HepG2 (cell line): ENCODE data around the gene PLD2. TPM values are rescaled to one million over a fixed set of nuclear protein-coding genes. Genes with fewer than 3 reads are reported as not detected.
A peak's percentile ranks its signal among the peaks of the same experiment; 100 is the strongest.

Source experiments
- ATF7-NPFF ChIP-seq: sonication (generic); formaldehyde crosslinking; IDR thresholded peaks from 2 replicates; pipeline ENCODE4 v1.8.1; 2023; ENCODE audit warnings: mild to moderate bottlenecking, low read depth, missing genetic modification reagents, moderate library complexity
- DPF2 ChIP-seq: sonication (generic); formaldehyde crosslinking; IDR thresholded peaks from 2 replicates; pipeline ENCODE4 v1.4.0; 2020; ENCODE audit warnings: mild to moderate bottlenecking, low read depth, missing genetic modification reagents, borderline replicate concordance
- HNF4A ChIP-seq: sonication (generic); formaldehyde crosslinking; IDR thresholded peaks from 2 replicates; pipeline ENCODE4 v1.4.0; 2020; ENCODE audit warnings: missing genetic modification reagents
- IRF9 ChIP-seq: sonication (generic); formaldehyde crosslinking; IDR thresholded peaks from 2 replicates; pipeline ENCODE4 v1.8.0; 2022; ENCODE audit warnings: missing genetic modification reagents, mild to moderate bottlenecking, borderline replicate concordance
- MAX ChIP-seq: IDR thresholded peaks from 2 replicates; pipeline ENCODE4 v1.6.1; 2012; ENCODE audit warnings: inconsistent platforms
- SPEN ChIP-seq: sonication (generic); formaldehyde crosslinking; IDR thresholded peaks from 2 replicates; pipeline ENCODE4 v1.5.1; 2020; ENCODE audit warnings: low read depth, mild to moderate bottlenecking, missing genetic modification reagents
- XRCC5 ChIP-seq: fragments of 200-400 bp; formaldehyde crosslinking; optimal IDR thresholded peaks from 2 replicates; pipeline ENCODE3; 2017; ENCODE audit warnings: mild to moderate bottlenecking, low read length
- ZBTB20 ChIP-seq: sonication (generic); formaldehyde crosslinking; IDR thresholded peaks from 2 replicates; pipeline ENCODE4 v1.8.1; 2023; ENCODE audit warnings: missing genetic modification reagents, low read depth, mild to moderate bottlenecking, borderline replicate concordance
- ZBTB21 ChIP-seq: sonication (generic); formaldehyde crosslinking; IDR thresholded peaks from 2 replicates; pipeline ENCODE4 v1.4.0; 2020; ENCODE audit warnings: missing genetic modification reagents
- ZFP36L1 ChIP-seq: sonication (generic); formaldehyde crosslinking; IDR thresholded peaks from 2 replicates; pipeline ENCODE4 v1.8.0; 2022; ENCODE audit warnings: mild to moderate bottlenecking, missing genetic modification reagents, moderate library complexity
- ZFP62 ChIP-seq: sonication (generic); formaldehyde crosslinking; IDR thresholded peaks from 2 replicates; pipeline ENCODE4 v1.4.0; 2020; ENCODE audit warnings: missing genetic modification reagents
- ZNF205 ChIP-seq: IDR thresholded peaks from 2 replicates; pipeline ENCODE4 v1.6.1; 2018; ENCODE audit warnings: missing biosample characterization, missing genetic modification reagents
- ZNF225 ChIP-seq: sonication (generic); formaldehyde crosslinking; IDR thresholded peaks from 2 replicates; pipeline ENCODE4 v1.4.0; 2020; ENCODE audit warnings: mild to moderate bottlenecking, missing genetic modification reagents
- ZNF264 ChIP-seq: sonication (generic); formaldehyde crosslinking; IDR thresholded peaks from 2 replicates; pipeline ENCODE4 v1.4.0; 2020; ENCODE audit warnings: missing genetic modification reagents
- ZNF747 ChIP-seq: sonication (generic); formaldehyde crosslinking; IDR thresholded peaks from 2 replicates; pipeline ENCODE4 v1.8.1; 2023; ENCODE audit warnings: missing genetic modification reagents, mild to moderate bottlenecking, borderline replicate concordance
- polyA plus RNA-seq, 8 experiments: library from polyadenylated mRNA; depleted of rRNA in 3 of 8; stranded (reverse) in 7 of 8; unstranded in 1 of 8; fragments of >200 nt; fragmentation: Illumina TruSeq in 4 of 8; extraction: Trizol in 4 of 8; gene quantifications; 2 replicates each; pipeline versions ENCODE4 v1.2.1 to v1.2.3, GENCODE V29; 2011 to 2016; ENCODE audit warnings: low read depth in 4 of 8, missing spikeins in 1 of 8, mixed read lengths in 1 of 8; ENCODE audit not compliant: insufficient read depth in 1 of 8
- total RNA-seq, 5 experiments: library from RNA; depleted of rRNA; stranded (reverse); fragments of >200 nt; fragmentation: Illumina TruSeq; extraction: Trizol; gene quantifications; 2 replicates each; pipeline ENCODE4 v1.2.3, GENCODE V29; 2016; ENCODE audit warnings: low read depth in 1 of 5
- TF ChIP-seq, protein P1 (sequence below): sonication (generic); formaldehyde crosslinking; IDR thresholded peaks from 2 replicates; pipeline ENCODE4 v1.5.1; 2020; ENCODE audit warnings: missing genetic modification reagents, mild to moderate bottlenecking, borderline replicate concordance
- TF ChIP-seq, protein P2 (sequence below): sonication (generic); formaldehyde crosslinking; IDR thresholded peaks from 2 replicates; pipeline ENCODE4 v1.5.0; 2020; ENCODE audit warnings: mild to moderate bottlenecking, missing genetic modification reagents
- TF ChIP-seq, protein P3 (sequence below): sonication (generic); formaldehyde crosslinking; IDR thresholded peaks from 2 replicates; pipeline ENCODE4 v1.5.0; 2020; ENCODE audit warnings: mild to moderate bottlenecking, missing genetic modification reagents, moderate library complexity

The PLD2 gene
- total and polyA plus RNA-seq, 2 of the 13 experiments (the other 11 are each of a cell fraction or from before 2014, with no cell fraction given) = 13.4 to 29.7 TPM

DNA sequence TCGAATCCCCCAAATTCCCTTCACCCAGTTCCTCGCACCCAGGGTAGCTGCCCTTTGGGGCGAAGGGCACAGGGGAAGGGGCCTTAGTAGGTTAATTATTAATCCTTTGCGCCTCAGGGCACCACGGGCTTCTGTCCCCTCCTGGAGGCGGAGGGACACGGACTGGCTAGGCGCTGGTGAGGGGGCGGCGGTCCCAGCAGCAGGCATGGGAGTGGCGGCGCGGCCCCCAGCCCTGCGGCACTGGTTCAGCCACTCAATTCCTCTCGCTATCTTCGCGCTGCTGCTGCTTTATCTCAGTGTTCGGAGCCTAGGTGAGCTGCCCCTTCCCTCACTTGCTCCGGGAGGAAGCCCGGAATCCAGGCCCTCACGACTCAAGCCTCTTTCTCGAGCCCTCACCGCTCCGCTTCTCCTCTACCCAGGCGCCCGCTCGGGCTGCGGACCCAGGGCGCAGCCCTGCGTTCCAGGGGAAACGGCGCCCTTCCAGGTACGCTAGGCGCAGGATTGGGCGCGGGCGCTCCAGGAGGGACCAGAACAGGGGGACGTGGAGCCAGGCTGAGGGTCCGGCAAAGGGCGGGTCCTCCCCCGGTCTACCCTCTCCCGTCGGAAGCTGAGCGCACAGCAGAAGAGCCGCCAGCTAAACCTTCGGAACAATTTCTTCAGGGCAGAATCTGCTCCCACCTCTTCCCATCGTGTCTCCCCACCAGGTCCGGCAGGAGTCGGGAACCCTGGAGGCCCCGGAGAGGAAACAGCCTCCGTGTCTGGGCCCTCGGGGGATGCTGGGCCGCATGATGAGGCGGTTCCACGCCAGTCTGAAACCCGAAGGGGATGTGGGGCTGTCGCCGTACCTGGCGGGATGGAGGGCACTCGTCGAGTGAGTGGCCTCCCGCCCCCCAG lies 17.9 kb upstream of the PLD2 start, which contains the start of gene GLTPD2 (continued):
- TF ChIP-seq MAX (peak; percentile 78), IRF9 (CRISPR knock-in tag) (peak; percentile 63; the same call in 1 of the 2 replicates), ZFP36L1 (CRISPR knock-in tag) (0 out of 2 replicates have a peak, but pooled peaks have one; percentile 59), XRCC5 (peak; percentile 71), ATF7-NPFF (no peak; the same call in 1 of the 2 replicates), DPF2 (CRISPR knock-in tag) (no peak), HNF4A (CRISPR knock-in tag) (peak; percentile 82), ZFP62 (CRISPR knock-in tag) (no peak), ZNF205 (CRISPR knock-in tag) (no peak), SPEN (CRISPR knock-in tag) (peak; percentile 79; the same call in 1 of the 2 replicates), ZNF264 (CRISPR knock-in tag) (peak; percentile 19; the same call in 1 of the 2 replicates), ZNF225 (CRISPR knock-in tag) (no peak), ZBTB20 (CRISPR knock-in tag) (0 out of 2 replicates have a peak, but pooled peaks have one; percentile 64), ZNF747 (CRISPR knock-in tag) (no peak), ZBTB21 (CRISPR knock-in tag) (no peak)
- TF ChIP-seq, protein P1, sequence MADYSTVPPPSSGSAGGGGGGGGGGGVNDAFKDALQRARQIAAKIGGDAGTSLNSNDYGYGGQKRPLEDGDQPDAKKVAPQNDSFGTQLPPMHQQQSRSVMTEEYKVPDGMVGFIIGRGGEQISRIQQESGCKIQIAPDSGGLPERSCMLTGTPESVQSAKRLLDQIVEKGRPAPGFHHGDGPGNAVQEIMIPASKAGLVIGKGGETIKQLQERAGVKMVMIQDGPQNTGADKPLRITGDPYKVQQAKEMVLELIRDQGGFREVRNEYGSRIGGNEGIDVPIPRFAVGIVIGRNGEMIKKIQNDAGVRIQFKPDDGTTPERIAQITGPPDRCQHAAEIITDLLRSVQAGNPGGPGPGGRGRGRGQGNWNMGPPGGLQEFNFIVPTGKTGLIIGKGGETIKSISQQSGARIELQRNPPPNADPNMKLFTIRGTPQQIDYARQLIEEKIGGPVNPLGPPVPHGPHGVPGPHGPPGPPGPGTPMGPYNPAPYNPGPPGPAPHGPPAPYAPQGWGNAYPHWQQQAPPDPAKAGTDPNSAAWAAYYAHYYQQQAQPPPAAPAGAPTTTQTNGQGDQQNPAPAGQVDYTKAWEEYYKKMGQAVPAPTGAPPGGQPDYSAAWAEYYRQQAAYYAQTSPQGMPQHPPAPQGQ (CRISPR knock-in tag) = 0 out of 2 replicates have a peak, but pooled peaks have one; percentile 26
- TF ChIP-seq, protein P2, sequence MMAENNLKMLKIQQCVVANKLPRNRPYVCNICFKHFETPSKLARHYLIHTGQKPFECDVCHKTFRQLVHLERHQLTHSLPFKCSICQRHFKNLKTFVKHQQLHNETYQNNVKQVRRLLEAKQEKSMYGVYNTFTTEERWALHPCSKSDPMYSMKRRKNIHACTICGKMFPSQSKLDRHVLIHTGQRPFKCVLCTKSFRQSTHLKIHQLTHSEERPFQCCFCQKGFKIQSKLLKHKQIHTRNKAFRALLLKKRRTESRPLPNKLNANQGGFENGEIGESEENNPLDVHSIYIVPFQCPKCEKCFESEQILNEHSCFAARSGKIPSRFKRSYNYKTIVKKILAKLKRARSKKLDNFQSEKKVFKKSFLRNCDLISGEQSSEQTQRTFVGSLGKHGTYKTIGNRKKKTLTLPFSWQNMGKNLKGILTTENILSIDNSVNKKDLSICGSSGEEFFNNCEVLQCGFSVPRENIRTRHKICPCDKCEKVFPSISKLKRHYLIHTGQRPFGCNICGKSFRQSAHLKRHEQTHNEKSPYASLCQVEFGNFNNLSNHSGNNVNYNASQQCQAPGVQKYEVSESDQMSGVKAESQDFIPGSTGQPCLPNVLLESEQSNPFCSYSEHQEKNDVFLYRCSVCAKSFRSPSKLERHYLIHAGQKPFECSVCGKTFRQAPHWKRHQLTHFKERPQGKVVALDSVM (CRISPR knock-in tag) = no peak; the same call in 1 of the 2 replicates
- TF ChIP-seq, protein P3, sequence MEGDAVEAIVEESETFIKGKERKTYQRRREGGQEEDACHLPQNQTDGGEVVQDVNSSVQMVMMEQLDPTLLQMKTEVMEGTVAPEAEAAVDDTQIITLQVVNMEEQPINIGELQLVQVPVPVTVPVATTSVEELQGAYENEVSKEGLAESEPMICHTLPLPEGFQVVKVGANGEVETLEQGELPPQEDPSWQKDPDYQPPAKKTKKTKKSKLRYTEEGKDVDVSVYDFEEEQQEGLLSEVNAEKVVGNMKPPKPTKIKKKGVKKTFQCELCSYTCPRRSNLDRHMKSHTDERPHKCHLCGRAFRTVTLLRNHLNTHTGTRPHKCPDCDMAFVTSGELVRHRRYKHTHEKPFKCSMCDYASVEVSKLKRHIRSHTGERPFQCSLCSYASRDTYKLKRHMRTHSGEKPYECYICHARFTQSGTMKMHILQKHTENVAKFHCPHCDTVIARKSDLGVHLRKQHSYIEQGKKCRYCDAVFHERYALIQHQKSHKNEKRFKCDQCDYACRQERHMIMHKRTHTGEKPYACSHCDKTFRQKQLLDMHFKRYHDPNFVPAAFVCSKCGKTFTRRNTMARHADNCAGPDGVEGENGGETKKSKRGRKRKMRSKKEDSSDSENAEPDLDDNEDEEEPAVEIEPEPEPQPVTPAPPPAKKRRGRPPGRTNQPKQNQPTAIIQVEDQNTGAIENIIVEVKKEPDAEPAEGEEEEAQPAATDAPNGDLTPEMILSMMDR (CRISPR knock-in tag) = peak; percentile 72
